Ecto neural progenitor cell (in vitro differentiated cells): ENCODE measurements around the gene HPS4.
"Not testable (repeated sequence)": the region's sequence is repeated elsewhere in the genome, so short reads cannot be mapped to it uniquely, and the experiment has no call there.

Source experiments
- DNase-seq: peaks from one replicate; pipeline ENCODE4 v3.0.0-alpha.2; 2018; ENCODE audit warnings: low spot score

Gene HPS4

DNA sequence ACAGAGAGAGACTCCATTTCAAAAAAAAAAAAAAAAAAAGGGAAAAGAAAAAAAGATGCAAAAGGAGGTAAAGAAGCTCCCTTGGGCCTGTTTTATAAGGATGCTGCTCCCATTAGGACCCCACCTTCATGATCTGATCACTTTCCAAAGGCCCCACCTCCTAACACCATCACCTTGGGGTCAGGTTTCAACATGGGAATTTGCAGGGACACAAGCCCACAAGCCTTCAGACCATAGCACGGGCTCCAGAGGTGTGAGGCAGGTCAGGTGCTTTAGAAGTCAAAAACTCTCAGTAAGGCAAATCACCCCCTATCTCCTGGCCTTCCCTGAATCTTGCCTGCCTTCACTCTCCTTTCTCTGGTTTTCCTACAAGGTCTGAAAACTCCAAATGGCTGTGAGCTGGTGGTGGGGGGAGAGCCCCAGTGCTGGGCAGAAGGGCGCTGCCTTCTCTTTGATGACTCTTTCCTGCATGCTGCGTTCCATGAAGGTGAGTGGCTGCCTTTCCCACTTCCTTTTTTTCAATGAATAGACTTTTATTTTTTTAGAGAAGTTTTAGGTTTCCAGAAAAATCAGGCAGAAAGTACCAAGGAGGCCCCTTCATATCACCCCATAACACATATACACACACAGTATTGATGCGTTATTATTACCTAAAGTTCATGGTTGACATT, 41.4 kb downstream of the HPS4 start:
- no peak for DNase-seq

DNA sequence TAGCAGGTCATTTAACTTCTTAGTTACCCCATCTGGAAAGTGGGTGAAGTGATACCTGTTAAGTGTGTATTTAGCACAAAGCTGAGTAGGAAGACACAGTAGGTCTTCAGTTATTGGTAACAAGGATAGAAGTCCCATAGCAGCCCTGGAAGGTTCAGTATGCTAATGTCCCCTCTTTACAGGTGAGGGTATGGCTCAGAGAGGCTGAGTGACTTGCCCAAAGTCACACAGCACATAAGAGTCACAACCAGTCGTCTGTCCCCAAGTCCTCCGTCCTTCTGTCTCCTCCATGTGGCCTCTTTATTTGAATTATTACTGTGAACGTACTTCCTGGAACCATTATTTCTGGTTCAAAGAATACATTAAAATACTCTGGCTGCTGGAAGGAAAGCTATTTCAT, 44.0 kb downstream of the HPS4 start:
- no peak for DNase-seq

DNA sequence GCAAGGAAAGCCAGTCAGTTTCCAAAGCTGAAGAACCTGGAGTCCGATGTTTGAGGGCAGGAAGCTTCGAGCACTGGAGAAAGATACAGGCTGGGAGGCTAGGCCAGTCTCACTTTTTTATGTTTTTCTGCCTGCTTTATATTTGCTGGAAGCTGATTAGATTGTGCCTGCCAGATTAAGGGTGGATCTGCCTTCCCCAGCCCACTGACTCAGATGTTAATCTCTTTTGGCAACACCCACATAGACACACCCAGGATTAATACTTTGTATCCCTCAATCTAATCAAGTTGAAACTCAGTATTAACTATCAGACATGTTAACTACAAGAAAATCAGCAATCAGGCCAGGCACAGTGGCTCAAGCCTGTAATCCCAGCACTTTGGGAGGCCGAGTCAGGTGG, 44.8 kb downstream of the HPS4 start:
- not testable (repeated sequence) for DNase-seq

DNA sequence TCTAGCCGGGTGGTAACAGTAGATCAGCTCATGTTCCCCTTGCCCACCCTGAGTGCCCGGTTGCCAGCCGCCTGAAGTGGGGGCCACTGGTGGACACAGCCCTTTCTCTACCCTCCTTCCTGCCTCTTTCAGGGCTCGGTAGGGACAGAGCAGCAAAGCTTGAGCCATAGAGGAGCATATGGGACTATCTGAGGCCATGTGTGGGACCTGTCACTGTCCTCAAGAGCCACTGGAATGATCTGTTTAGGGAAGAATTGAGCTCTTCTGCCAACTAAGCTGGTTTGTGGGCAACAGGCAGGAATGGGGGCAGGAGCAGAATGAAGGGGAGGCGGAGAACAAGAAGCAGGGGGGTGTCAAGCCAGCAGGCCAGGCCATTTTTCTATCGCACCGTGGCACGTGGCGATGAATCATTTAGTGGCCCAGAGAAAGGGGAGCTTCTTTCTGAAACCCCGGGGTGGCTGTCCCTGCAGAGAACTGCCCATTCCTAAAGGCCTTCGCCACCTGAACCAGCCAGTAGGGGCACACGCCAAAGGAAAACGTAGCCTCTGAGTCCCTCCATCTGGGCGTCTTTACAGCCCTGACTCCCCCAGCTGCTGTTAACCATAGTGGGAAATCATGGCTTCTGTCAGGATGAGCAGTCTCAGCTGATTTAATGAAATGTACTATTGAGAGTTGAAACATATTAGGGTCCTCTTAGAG, 45.7 kb downstream of the HPS4 start:
- no peak for DNase-seq

DNA sequence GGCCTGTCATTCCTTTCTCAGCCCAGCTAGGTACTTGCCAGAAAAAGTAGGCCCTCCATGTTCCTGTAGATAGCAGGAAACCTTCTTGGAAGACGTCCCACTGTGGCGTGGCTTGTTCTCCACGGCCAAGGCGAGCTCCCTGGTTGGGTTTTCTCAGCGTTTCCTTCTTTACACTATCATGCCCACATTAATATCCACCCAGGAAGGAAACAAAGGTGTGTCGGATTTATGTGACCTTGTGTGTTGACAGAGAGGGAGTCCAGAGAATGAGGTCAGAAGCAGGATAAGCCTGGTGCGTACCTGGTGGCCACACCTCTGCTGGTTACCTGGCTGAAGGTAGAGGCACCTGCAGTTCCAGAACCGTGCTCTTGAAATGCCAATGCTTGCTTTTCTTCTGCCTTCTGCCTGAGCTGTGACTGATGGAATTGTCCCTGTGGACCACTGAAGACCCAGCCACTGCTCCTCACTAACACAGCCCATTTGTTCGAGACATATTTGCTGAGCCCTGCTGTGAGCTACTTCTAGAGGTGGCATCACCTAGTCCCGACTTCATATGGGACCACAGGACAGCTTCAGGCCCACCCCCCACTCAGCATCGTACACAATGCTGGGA, 46.6 kb downstream of the HPS4 start:
- no peak for DNase-seq

DNA sequence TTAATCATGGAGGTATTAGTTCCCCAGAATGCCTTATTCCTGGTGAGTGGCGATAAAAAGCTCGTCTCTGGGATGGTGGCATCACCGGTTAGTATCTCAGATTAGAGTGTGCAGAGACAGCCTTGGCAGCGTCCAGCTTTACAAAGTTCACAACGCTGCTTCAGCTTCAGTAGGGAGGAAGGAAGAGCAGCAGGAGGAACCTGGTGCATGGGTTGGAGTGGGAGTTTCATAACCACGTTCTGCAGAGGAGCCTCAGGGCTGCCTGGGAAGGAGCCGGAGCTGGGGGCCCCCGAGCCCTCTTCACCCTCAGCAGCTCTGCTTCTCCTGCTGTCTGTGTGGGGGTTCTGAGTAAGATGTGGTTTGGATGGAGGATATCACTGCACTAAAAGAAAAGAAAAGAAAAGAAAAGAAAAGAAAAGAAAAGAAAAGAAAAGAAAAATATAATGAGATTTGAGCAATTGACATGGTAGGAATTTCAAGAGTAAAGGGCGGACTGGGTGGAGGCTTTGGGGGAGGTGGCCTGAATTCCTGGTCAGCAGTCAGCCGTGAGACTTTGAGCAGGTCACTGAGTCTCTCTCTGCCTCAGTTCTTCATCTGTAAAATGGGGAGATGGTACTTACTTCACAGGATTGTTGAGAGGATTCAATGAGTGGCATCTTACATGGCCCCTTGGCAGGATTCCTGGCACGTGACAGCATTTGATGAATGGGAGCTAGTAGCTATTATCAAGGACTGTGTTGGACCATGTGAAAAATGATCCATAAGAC, 48.1 kb downstream of the HPS4 start:
- DNase-seq = no peak

DNA sequence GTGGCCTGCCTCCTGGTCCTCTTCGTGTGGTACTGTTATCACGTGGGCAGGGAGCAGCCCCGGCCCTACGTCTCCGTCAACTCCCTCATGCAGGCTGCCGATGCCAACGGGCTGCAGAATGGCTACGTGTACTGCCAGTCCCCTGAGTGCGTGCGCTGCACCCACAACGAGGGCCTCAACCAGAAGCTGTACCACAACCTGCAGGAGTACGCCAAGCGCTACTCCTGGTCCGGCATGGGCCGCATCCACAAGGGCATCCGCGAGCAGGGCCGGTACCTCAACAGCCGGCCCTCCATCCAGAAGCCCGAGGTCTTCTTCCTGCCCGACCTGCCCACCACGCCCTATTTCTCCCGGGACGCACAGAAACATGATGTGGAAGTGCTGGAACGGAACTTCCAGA, 49.8 kb downstream of the HPS4 start:
- DNase-seq = no peak

DNA sequence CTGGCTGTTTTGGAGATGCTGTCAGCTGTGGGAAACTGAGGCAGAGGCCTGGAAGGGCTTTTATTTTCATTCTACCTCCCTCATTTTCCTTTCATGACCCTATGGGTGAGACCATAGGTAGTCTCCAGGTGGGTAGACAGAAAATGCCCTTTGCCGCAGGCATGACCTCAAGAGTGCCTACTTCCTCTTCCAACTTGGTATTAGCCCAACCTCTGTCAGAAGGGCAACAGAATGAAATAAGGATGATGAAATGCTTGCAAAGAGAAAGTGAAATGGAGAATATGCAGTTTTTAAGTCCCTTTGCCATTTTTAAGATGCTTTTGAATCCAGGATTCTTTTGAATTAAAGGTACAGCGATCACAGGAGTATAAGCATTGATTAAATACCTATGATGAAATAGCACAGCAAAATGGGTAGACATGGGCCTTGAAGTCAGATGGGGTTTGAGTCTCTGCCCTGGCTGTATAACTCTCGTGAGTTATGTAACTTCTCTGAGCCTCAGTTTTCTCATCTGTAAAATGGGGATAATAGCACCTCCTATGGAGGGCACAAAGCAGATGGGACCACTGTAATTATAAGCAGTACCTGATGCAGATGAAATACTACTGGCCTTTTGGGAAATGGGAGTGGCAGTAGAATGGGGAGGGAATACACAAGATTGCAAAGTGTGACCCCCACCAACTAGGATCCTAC, 50.8 kb downstream of the HPS4 start:
- DNase-seq = no peak

DNA sequence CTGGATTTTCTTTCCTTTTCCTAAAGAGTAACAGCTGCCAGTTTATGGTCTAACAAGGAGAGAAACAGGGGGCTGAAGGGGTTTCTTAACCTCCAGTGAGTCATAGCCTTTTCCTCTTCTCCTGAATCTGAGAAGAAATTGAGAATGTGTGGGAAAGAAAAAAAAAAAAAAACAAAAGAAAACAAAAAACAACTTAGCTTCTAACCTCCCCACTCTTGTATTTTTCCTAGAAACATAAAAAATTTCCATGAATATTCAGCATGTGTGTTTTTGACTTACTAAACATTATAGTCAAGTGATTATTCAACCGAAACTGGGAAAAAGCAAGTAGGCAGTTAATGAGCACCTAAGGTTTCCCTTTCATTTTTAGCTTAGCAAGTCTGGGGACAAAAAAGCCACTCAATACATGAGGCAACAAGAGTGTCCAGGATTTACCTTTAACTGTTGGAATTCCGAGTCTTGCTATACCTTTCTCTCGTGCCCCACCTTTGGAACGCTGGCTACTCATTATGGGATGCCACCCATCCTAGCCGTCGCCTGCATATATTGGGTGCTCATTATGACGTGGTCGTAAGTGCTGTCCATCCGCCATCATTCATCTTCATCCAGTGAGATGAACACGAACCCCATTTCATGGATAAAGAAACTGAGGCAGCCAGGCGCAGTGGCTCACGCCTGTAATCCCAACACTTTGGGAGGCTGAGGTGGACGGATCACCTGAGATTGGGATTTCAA, 52.2 kb downstream of the HPS4 start:
- no peak for DNase-seq

DNA sequence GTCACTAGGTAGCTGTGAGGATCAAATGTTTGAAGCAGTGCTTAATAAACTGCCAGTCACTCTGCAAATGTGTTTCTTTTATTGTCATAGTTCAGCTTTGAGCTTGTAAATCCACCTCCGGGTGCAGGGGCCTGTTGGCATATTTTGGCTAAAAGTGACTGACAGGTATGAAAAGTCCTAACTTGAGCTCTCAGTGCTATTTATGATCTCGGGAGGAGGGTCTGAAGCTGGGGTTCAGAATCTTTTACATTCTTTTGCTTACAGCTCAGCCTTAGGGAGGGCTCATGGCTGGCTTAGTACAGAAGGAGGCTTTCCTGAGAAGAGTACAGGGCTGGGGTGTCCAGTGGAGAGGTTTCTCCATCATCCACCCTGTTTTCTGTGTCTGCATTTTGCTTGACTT, 53.0 kb downstream of the HPS4 start:
- DNase-seq = no peak

DNA sequence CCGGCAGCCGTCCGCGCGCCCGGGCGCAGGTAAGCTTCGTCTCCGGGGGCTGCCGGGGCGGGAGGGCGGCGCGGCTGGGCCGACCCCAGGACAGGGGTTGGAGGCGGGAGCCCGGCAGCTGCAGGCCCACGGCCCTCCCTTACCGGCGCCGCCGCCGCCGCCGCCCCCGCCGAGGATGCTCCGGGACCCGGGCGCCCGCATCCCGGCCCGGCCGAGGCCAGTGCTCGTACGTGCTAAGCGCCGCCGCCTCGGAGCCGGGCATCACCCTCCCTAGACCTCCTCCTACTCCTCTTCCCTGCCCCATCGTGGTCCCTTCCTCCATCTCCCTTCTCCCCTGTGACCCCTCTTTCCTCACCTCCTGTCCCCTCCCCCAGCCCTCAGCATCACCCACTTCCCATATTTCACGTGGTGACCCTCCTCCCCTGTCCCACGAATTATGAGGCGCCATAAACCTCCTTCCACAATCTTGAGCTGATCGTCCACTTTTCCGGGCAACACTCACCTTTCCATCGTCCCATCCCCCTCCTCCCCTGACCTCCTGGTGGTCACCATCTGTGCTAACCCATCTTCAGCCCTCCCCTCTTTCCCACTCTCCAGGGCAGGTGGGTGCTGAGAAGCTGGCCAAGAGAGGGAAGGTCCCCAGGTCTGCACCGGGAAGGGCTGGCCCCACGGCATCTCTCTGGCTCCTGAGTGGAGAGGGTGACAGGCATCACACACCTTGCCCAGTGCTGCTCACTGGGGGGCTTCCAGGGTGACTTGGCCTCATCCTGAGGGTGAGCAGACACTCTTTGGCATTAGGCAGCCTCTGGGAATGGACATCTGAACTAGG, 53.9 kb downstream of the HPS4 start:
- DNase-seq = peak; percentile 56

DNA sequence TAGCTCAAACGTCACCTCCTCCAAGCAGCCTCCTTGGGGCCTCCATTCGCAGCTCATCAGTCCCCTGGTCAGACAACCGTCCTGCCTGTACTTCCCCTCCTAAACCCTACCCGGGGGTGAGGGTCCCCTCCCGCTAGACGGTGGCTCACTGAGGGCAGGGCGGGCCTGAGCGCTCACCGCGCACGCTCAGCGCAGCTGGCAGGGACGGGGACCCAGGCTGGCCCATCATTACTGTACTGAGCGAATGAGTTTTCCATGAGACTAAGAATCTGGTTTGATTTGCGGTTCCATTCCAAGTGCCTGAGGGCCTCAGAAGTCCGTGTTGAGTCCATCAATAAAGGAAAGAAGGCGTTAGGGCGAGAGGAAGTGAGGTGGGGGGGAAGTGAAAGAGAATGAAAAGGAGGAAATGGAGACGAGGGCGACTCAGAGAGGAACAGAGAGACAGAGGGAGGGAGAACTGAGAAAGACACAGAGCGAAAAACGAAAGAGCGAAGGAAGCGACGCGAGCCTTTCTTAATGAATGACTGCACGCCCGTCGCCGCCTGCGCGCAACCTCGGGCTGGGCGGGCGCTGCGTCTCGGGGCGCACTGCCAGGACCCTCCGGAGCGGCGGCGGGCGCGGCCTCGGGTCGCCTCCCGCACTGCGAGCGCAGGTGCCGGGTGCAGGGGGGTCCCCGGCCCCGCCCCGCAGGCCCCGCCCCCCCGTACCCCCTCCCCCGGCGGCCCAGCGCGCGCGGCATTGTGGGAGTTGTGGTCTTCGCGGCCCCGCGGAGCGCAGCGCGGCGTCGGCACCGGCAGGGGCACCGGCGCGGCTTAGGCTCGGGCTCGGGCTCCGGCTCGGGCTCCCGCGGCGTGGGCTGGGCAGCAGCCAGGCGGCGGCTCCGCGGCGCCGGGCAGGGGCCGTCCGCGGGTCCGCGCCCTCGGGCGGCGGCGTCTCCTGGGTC, 54.8 kb downstream of the HPS4 start, which contains the start of gene ASPHD2:
Gene ASPHD2, plus strand, starts transcription at position 746 of the 943 bp plus-strand sequence. CDS start 4,356 bp downstream, outside the sequence.
- peak; percentile 86 for DNase-seq

DNA sequence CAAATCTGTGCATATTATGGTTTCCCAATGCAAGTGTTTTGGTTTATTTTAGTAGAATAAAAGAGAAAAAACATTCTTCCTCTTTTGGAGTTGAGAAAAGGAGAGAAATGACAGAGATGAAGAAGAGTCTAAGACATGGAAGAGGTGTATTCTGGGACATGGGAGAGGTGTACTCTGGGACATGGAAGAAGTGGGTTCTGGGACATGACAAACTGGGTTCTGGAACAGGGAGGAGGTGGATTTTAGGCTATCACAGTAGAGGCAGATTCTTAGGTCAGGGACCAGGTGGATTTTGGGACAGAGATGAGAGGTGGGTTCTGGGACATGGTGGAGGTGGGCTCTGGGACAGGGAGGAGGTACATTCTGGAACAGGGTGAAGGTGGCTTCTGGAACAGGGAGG, 56.7 kb downstream of the HPS4 start:
- no peak for DNase-seq

DNA sequence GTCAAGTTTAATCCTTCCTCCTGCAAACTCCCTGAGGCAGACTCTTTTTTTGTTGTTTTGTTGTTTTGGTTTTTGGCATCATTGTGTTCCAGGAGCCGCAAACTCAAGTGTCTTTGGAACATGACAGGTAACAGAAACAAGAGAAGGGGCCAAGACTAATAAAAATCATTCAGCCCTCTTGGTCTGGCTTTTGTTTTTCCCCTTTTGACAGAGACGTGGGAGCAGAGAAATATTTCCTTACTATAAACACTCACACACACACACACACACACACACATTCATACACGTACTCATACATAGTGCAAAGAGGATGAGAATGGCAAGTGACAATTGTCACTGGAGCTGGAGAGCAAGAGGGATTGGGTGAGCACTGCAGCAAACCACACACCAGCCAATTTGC, 65.0 kb downstream of the HPS4 start:
- no peak for DNase-seq

DNA sequence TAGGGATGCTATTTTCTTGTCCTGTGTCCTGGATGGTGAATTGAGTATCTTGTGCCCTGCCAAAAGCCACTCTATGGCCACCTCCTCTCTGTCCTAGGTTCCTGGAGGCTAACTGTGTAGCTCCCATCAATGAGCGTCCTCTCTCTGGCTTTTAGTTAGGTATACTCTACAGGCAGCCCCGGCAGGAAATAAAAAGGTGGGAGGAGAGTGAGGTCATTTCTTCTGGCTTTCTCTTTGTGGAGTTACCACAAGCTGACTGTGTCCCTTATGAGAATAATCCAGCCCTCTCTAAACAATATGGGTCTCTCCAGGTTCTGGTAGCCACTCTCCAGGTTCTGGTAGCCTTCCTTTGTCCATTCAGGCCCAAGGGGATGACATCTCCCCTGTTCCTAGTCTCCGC, 66.2 kb downstream of the HPS4 start:
- no peak for DNase-seq

DNA sequence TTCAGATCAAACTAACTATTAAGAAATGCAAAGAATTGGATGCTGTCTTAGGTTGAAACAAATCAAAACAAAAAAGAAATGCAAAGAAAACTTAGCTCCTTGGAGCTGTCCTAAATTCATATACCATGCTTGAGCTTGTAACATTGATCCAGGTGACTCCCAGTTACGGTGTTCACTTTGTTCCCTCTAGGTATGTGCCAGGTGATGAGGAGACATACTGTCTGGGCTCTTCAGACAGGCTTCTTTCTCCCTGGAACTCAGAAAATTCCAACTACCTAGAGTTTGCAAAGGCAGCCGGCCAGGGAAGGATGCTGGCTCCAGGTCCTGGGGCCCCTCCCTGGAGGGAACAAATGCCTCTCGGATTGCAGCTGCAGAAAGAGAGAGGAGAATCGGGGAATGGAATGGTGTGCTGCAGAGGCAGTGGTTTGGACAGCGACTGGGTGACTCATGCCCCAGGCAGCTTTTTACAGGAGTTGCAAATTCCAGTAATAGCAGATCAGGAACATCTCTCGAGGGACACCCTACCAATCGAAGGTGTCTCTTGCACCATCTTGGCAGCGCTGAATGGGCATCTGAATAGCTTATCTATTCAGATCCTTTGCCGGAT, 66.8 kb downstream of the HPS4 start:
- no peak for DNase-seq

DNA sequence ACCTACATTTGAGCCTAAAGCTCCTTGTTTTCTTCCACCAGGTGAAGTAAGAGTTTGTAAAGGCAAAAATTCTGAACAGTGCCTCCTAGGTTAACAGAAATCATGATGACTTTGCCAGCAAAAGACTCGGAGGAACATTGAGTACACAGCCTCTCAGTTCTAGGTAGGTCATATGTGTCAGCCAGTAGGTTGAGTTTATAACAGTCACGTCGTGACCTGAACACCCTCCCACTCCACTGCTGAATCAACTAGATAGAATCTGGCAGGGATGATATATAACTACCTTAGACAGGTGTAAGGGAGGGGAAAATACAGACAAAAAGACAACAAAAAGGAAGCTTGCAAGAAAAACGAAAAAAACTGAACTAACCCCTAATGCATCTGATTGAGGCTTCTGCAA, 67.3 kb downstream of the HPS4 start:
- DNase-seq = no peak

DNA sequence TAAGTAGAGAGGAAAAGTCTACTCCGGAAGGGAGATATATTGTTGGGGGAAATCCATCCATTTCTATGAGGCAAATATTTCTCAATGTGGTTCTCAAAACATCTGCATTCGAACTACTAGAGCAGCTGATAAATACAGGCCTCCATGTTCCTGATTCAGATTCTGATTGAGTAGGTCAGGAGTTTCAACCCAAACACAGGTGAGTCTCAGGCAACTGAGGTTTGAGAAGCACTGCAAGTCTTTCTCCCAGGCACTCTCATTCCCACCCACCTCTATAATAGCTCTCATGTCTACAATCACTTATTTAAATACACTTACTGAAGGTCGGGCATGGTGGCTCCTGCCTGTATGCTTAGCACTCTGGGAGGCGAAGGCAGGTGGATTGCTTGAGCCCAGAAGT, 69.2 kb downstream of the HPS4 start:
- no peak for DNase-seq

DNA sequence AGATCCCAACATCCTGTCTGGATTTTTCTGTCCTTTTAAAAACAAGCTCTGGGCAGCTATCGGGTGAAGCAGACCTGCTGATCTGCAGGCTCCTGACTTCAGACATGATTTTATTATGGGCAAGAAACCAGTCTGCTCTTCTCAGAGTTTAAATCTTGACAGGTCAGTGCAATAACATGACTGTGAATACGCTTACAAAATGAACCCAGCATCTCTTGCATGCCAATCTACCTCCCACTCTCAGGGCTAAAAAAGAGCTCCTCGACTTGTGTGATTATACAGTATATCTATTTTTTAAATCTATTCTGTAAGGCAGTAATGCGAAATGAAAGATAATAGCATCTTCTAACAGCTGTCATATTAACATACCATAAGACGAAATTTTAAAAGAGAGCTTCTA, 73.2 kb downstream of the HPS4 start:
- DNase-seq = no peak
